ENCODE data around the gene SOX8.

SOX8 gene

GRCh38 chr16:1006781-1007180 is 25.2 kb downstream of the SOX8 start:
- no peak for DNase-seq (ENCODE audit: low read depth in 2 of 2)

DNA sequence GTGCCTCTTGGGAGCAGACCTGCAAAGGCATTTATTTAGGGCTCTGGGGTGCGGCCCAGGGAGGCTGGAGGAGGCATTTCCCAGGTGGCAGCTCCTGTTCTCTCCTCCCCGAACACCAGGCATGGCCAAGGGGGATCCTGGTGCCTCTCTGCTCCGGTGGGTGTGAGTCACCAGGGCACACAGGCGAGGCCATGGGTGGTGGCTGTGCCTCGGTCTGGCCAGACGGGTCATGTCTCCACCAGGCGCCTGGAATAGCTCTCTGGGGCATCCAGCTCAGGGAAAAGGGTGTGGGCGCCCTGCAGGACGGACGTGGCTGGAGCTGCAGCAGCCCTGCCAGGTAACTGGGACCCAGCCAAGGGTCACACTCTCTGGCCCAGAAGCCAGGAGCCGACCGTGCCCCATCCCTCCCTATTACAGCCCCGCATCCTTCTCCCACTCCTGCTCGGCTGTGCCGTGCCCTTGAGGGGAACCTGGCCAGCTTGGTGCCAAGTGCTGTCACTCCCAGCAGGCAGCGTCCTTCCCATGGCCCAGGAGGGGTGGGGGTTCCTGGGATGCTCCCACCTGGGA is 25.8 kb downstream of the SOX8 start:
- no peak for DNase-seq (ENCODE audit: low read depth in 2 of 2)

GRCh38 chr16:1008085-1008484 is 26.5 kb downstream of the SOX8 start:
- no peak for DNase-seq (ENCODE audit: low read depth in 2 of 2)

DNA sequence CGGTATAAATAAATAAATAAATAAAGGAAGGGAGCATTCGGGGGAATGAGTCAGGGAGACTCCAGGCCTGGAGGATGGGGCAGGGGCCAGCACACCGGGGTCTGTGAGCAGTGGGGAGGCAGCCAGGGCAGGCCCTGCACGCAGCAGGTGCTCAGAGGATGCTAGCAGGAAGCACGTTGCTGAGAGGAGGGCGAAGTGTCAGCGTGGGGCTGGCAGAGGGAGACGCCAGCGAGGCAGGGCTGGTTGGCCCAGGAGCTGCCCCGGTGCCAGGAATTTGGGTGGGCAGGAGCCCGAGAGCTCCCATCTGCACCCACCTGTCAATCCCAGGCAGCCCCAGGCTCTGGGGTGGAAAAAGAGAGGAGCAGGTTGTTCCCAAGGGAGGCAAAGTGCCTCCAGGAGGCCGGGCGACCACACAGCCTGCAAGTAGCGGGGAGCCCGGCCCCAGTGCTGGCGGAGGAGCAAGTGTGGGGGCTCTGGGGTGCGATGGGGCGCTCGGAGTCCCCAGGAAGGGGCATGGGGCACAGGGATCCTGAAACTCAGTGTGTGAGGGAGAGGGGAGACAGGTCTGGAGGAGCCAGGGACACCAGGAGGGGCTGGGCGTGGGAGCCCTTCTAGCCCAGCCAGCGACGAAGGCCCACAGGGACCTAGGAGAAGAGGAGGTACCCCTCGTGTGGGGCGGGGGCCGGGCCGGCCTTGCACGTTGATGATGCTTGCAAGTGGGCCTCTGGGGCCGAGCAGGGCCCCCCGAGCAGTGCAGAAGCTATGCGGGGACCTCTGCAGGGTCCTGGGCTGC is 28.0 kb downstream of the SOX8 start:
- no peak for DNase-seq (ENCODE audit: low read depth in 2 of 2)

GRCh38 chr16:1010251-1010650 is 28.7 kb downstream of the SOX8 start:
- DNase-seq (ENCODE audit: low read depth in 2 of 2), result no peak

DNA sequence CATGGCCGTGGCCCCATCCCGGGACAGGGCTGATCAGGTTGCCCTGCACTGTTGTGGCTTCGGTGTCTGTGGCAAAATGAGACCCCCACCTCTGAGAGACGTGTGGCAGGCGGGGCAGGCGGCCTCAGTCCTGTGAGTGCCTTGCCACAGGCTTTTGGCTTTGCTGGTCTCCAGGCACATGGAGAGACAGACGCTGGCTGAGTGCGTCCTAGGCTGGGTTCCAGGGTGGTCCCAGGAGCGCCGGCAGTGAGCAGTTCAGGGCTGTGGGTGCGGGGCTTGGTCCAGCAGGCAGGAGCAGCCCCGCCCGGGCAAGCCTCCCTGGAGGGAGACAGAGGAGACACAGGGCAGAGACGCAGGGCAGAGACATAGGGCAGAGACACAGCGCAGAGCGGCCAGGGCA is 29.2 kb downstream of the SOX8 start:
- no peak for DNase-seq (ENCODE audit: low read depth in 2 of 2)

GRCh38 chr16:1011316-1012082 is 29.9 kb downstream of the SOX8 start:
- no peak for DNase-seq (ENCODE audit: low read depth in 2 of 2)

- no peak for DNase-seq (ENCODE audit: low read depth in 2 of 2)
Observed at GRCh38 chr16:1012135-1012534, 30.6 kb downstream of the SOX8 start.

DNA sequence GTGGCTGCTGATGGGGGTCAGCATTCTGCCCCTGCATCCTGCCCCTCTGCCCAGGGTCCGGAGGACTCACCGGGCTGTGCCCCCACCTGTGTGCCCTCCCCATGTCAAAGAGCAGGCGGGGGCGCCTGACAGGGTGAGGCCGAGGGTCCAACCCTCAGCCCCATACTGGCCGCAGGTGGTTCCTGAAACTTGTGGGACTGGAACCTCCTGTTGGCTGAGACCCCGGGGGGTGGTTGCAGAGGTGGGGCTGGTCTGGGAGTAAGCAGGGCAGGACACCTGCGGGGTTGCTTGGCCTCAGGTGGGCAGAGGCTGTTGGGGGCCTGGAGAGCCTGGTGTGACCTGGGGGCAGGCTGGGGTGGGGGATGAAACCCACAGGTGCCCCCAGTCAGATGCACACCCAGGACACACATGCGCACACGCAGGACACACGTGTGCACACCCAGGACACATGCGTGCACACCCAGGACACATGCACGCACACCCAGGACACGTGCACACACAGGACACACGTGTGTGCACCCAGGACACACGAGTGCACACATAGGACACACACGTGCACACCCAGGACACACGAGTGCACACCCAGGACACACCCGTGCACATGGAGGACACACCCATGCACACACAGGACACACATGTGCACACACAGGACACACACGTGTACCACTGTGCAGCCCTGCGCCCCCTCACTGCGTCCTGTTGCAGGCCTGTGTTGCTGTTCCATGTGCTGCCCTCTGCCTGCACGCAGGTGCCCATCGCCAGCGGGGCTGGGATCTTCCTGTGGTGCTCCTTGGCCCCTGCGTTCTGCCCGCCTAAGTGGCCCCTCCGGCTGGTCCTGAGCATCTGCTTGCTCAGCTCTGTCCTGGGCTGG is 31.4 kb downstream of the SOX8 start:
- no peak for DNase-seq (ENCODE audit: low read depth in 2 of 2)

DNA sequence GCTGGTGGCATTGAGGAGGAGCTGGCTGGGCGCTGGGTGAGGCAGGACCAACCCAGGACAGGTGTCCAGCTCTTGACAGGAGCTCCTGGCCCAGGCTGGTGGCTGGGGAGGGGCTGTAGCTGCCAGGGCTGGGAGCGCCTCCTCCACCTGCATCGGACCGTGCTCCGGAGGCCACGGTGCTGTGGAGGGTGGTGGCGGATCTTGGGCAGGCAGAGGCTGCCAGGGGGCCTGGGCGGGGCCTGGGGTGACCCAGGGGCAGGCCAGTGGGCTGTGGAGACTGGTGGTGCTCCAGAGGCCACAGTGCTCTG is 32.0 kb downstream of the SOX8 start:
- DNase-seq (ENCODE audit: low read depth in 2 of 2), result no peak

DNA sequence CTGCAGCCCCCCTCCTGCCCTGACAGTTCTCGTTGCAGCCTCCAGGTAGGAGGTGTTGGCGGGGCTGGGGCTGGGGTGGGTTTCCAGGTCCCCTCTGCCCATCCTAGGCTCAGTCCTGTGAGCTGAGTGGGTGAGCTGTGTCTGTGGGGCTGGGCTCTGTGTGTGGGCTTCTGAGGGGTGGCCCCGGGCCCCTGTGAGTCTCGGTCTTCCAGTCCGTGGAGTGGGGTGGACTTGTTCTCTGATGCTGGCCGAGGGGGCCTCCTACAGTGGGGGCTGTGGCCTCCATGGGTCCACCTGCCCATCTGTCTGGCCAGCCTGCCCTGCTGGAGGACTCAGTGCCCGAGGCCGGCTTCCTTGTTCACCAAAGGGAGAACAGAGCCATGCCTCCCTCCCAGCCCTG is 32.7 kb downstream of the SOX8 start:
- DNase-seq (ENCODE audit: low read depth in 2 of 2), result no peak

DNA sequence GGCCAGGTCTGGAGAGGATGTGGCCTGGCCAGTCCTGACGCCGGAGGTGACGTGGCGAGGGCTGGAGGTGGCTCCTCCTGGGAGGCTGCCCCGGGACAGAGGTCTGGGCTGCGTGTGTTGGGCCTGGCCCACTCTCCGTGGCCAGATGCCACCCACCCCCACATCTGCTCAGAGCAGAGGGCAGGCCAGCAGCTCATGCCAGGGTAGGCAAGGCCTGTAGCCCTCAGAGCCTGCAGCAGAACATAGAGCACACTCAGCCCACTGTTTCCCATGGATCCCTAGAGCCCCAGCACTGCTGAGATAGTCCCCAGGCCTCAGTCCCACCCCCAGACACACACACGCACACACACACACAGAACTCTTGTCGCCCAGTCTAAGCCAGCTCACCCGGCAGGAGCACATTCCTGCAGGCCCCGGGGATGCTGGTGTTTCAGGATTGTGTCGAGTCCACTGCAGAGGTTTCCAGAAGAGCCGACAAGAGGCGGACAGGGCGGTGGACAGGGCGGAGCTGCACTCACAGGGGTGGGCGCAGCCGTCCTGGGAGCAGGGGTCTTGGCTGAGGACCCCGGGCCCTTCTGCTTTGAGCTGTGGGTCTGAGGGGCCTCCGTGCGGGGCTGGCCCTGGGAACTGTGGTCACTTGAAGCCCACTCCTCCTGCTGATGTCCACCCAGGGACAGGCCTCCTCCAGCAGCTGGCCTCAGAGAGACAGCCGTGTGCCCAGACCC is 33.4 kb downstream of the SOX8 start:
- DNase-seq (ENCODE audit: low read depth in 2 of 2), result no peak

- DNase-seq (ENCODE audit: low read depth in 2 of 2), result no peak
Observed at GRCh38 chr16:1018447-1019198, 37.1 kb downstream of the SOX8 start.

DNA sequence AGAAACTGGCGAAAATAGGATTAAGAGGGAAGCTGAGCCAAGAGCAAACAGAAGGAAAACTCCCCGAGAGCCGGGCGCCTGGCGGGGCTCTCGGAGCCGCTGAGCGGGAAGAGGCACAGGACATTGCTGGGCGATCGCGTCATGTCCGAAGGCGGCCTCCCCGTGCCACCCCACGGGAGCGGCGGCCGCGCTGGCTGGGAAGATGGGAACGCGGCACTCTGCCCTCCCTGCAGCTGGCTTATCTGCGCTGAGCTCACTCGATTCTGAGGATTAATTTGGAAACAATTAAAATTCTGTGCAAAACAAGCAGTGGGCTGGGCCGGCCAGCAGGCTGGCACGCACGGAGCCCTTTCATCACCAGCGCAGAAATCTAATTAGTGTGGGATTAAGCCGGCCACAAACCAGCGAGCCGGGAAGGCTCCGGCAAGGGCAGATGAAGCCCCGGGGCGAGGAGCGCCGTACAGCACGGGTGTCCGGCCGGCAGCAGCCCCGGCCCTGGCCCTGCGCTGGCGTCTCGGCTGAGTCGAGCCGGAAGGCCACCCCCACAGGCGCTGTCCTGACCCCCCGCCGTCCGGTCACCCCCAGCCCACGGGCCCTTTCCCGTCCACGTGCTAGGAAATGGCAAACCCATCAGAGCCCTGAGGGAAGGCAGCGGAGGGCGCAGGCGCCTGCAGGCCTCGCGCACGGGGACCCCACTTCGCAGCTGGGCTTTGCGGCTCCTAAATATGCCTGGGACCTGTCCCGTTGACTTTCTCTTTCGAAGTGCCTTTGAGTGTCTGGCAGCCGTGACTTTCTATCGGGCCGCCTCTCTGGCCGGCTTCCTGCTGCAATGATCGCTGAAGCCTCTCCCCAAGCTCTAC is 37.9 kb downstream of the SOX8 start:
- no peak for DNase-seq (ENCODE audit: low read depth in 2 of 2)

DNA sequence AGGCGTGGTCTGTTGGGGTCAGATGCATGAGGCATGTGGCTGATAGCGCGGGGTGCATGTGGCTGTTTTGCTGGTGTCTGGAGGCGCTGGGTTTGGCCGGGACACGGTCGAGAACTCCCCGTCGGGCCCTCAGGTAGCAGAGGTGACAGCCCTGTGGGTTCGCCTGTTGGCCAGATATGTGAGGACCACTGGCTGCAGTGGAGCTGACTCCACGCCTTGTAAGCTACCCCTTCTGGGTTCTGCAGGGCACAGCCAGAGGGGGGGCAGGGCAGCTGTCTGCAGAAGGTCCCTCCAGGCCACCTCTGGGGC is 38.5 kb downstream of the SOX8 start:
- DNase-seq (ENCODE audit: low read depth in 2 of 2), result no peak

GRCh38 chr16:1020591-1020990 is 39.0 kb downstream of the SOX8 start:
- no peak for DNase-seq (ENCODE audit: low read depth in 2 of 2)

DNA sequence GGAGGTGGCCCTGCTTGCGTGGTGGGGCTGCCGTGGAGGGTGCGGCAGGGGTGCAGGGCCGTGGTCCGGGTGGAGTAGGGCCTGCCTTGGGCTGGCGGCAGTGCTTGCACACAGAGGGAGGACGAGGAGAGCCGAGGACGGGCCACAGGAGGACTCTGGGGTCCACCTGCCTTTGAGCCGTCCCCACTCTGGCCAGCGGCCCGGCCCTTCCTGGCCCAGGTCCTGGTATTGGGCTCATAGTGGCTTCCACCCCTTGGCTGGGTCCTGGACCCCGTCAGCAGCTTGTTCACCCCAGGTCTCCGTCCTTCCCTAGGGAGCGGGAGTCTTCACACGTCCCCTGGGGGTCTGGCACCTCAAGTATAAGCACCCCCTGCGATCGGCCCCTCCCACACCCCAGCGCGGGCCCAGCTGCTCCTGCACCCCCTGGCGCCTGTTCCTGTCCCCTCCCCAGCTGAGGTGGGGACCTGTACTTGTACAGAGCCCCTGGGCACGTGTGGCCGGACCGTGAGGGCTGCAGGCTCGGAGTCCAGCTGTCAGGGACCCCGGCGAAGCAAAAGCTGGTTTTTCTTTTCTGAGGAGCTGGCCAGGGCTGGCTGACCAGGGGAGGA is 40.1 kb downstream of the SOX8 start:
- DNase-seq (ENCODE audit: low read depth in 2 of 2), result no peak

- no peak for DNase-seq (ENCODE audit: low read depth in 2 of 2)
Observed at GRCh38 chr16:1022466-1022865, 40.9 kb downstream of the SOX8 start.

DNA sequence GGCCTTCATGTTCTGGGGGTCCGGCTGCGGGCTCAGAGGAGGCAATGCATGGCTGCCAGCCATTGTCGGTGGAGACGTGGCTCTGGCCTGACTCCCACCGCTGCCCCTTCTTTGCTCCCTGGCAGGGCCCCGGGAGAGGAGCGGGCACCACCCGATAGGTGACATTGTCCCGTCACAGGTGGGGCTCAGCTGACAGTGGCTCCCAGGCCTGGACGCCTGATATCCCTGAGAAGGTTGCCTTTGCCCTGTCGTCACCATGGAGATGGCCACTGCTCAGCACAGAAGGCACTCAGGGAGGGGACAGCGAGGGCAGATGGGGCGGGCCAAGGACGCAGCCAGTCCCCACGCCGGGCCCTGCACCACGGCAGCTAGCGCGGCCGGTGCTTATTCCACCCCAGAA is 42.6 kb downstream of the SOX8 start:
- no peak for DNase-seq (ENCODE audit: low read depth in 2 of 2)
